Neural cell (in vitro differentiated cells): ENCODE measurements around the gene XCR1.

ENCODE experiments used
- CTCF ChIP-seq: fragments of 450-650 bp; IDR thresholded peaks from 2 replicates; pipeline ENCODE4 v1.5.1; 2014; ENCODE audit warnings: antibody characterized with exemption, mild to moderate bottlenecking, moderate library complexity; ENCODE audit not compliant: poor library complexity, severe bottlenecking
- EP300 ChIP-seq: fragments of 450-650 bp; conservative IDR thresholded peaks from 2 replicates; pipeline ENCODE4 v1.6.1; 2014; ENCODE audit warnings: antibody characterized with exemption, mild to moderate bottlenecking, moderate library complexity; ENCODE audit not compliant: poor library complexity, severe bottlenecking
- EZH2 ChIP-seq: fragments of 200-600, 300-800 bp; shearing (Covaris generic), sonication (generic); IDR thresholded peaks from 2 replicates; pipeline ENCODE4 v1.6.1; 2014; ENCODE audit warnings: antibody characterized with exemption, low read length, borderline replicate concordance, mild to moderate bottlenecking; ENCODE audit not compliant: insufficient read depth, poor library complexity, severe bottlenecking
- MXI1 ChIP-seq: fragments of 450-650 bp; conservative IDR thresholded peaks from 2 replicates; pipeline ENCODE4 v1.6.1; 2014; ENCODE audit warnings: antibody characterized with exemption, mild to moderate bottlenecking; ENCODE audit not compliant: poor library complexity, severe bottlenecking
- RAD21 ChIP-seq: fragments of 450-650 bp; conservative IDR thresholded peaks from 2 replicates; pipeline ENCODE4 v1.6.1; 2014; ENCODE audit warnings: antibody characterized with exemption, mild to moderate bottlenecking, moderate library complexity
- REST ChIP-seq: IDR thresholded peaks from 2 replicates; pipeline ENCODE4 v1.6.1; 2012; ENCODE audit warnings: borderline replicate concordance

- no peak for TF ChIP-seq CTCF
- TF ChIP-seq RAD21, result no peak
- no peak for TF ChIP-seq EZH2
- no peak for TF ChIP-seq REST
- TF ChIP-seq MXI1, result no peak
- no peak for TF ChIP-seq EP300
These were observed 52.6 kb downstream of the XCR1 start for GRCh38 chr3:45974686-45975085.
